Activated CD4-positive, alpha-beta T cell treated with anti-CD3 and anti-CD28 coated beads for 36 hours (primary cell): Measurements from ENCODE around the gene COL26A1. TPM values are rescaled to one million over a fixed set of nuclear protein-coding genes. Genes with fewer than 3 reads are reported as not detected.
A peak's percentile ranks its signal among the peaks of the same experiment; 100 is the strongest.

ENCODE experiments used
- ATAC-seq: fragments of 200-7000 bp; cut with Tn5 transposase; one replicate; pipeline ENCODE4 v1.10.0; 2021; ENCODE audit warnings: mild to moderate bottlenecking, moderate library complexity
- CTCF ChIA-PET: fragments of 350-600 bp; sonication (Branson Sonifier 250); formaldehyde crosslinking; loops from one replicate; lab custom pipeline; 2021; ENCODE audit warnings: antibody characterized with exemption; lab: Charles Lee
- POLR2A ChIA-PET: fragments of 350-600 bp; sonication (Branson Sonifier 250); formaldehyde crosslinking; loops from one replicate; lab custom pipeline; 2021; ENCODE audit warnings: antibody characterized with exemption, inconsistent platforms; lab: Charles Lee
- DNase-seq: peaks from one replicate; pipeline ENCODE4 v3.0.0-alpha.2; 2020
- H3K27ac Mint-ChIP-seq: one replicate; pipeline ENCODE4 v1.8.0; 2021; ENCODE audit warnings: mixed read lengths
- H3K27me3 Mint-ChIP-seq: one replicate; pipeline ENCODE4 v1.8.0; 2021; ENCODE audit warnings: mixed read lengths
- H3K36me3 Mint-ChIP-seq: one replicate; pipeline ENCODE4 v1.8.0; 2021; ENCODE audit warnings: low read depth, mixed read lengths
- H3K4me1 Mint-ChIP-seq: one replicate; pipeline ENCODE4 v1.8.0; 2021; ENCODE audit warnings: mixed read lengths
- H3K4me3 Mint-ChIP-seq: one replicate; pipeline ENCODE4 v1.8.0; 2021; ENCODE audit warnings: mild to moderate bottlenecking, moderate library complexity, mixed read lengths
- H3K9me3 Mint-ChIP-seq: one replicate; pipeline ENCODE4 v1.8.0; 2021; ENCODE audit warnings: low read depth, mixed read lengths
- intact Hi-C, 2 experiments: fragments of 100-400 bp; cut with DNase I in 1 of 2; cut with micrococcal nuclease in 1 of 2; formaldehyde crosslinking; loops; one replicate each; pipeline versions ENCODE4 v1.14.2 to v1.15.1; 2022 to 2024; cut with DNase I, micrococcal nuclease
- total RNA-seq, 2 experiments: library from RNA; stranded (reverse); gene quantifications; one replicate each; pipeline ENCODE4 v1.2.3, GENCODE V29; 2021

The COL26A1 gene
- total RNA-seq, 2 experiments from 2014 or later: not detected

GRCh38 chr7:101373812-101374614, 11.3 kb downstream of the COL26A1 start:
- CTCF ChIA-PET: interaction anchor here (0.6 to 2.4 kb wide), 4 partner anchors 9 to 105 kb away, joined by 3 to 12 read pairs (median 4); no protein-coding TSS in a partner anchor
- no peaks in the 10 kb centered on the region for H3K9me3 Mint-ChIP-seq

GRCh38 chr7:101374990-101375389, 12.3 kb downstream of the COL26A1 start:
- no peak for ATAC-seq
- POLR2A ChIA-PET: no interaction called here
- no peaks in the 10 kb centered on the region for H3K9me3 Mint-ChIP-seq

More at GRCh38 chr7:101373812-101374614, 11.3 kb downstream of the COL26A1 start:
- Mint-ChIP-seq H3K27me3 (peaks cover 12% of the 10 kb centered on the region), H3K27ac (no peak overlapping the region), H3K4me3 (no peak overlapping the region), H3K36me3 (no peaks in the 10 kb centered on the region), H3K4me1 (peaks cover 3% of the 10 kb centered on the region)
- ATAC-seq (no peak), DNase-seq (no peak)
- intact Hi-C loops: no loop called here
- POLR2A ChIA-PET: no interaction called here

GRCh38 chr7:101376601-101377000, 13.9 kb downstream of the COL26A1 start:
- POLR2A ChIA-PET: interaction anchor here (0.6 kb wide), 1 partner anchor 707 kb away, joined by 9 read pairs; no protein-coding TSS in a partner anchor

More at GRCh38 chr7:101374990-101375389, 12.3 kb downstream of the COL26A1 start:
- DNase-seq: no peak
- no peaks in the 10 kb centered on the region for H3K36me3 Mint-ChIP-seq
- intact Hi-C loops: no loop called here
- CTCF ChIA-PET: interaction anchor here (2.4 kb wide), 1 partner anchor 11 kb away, joined by 12 read pairs; no protein-coding TSS in a partner anchor
- peaks cover 3% of the 10 kb centered on the region for H3K4me1 Mint-ChIP-seq
- H3K4me3 Mint-ChIP-seq: no peak overlapping the region
- peaks cover 12% of the 10 kb centered on the region for H3K27me3 Mint-ChIP-seq
- H3K27ac Mint-ChIP-seq: no peak overlapping the region

GRCh38 chr7:101377189-101377736, 14.6 kb downstream of the COL26A1 start:
- no peak for DNase-seq
- intact Hi-C loops: no loop called here
- no peak overlapping the region for H3K4me3 Mint-ChIP-seq
- H3K36me3 Mint-ChIP-seq: no peaks in the 10 kb centered on the region
- H3K27ac Mint-ChIP-seq: no peak overlapping the region
- peaks cover 4% of the 10 kb centered on the region for H3K27me3 Mint-ChIP-seq
- ATAC-seq: no peak
- H3K4me1 Mint-ChIP-seq: no peaks in the 10 kb centered on the region
- H3K9me3 Mint-ChIP-seq: no peaks in the 10 kb centered on the region
- CTCF ChIA-PET: interaction anchor here (0.7 kb wide), 1 partner anchor 855 kb away, joined by 3 read pairs; no protein-coding TSS in a partner anchor
- POLR2A ChIA-PET: no interaction called here

More at GRCh38 chr7:101376601-101377000, 13.9 kb downstream of the COL26A1 start:
- Mint-ChIP-seq H3K4me1 (no peaks in the 10 kb centered on the region), H3K27me3 (peaks cover 7% of the 10 kb centered on the region), H3K9me3 (no peaks in the 10 kb centered on the region), H3K27ac (no peak overlapping the region), H3K4me3 (no peak overlapping the region), H3K36me3 (no peaks in the 10 kb centered on the region)
- DNase-seq: no peak
- ATAC-seq: no peak
- CTCF ChIA-PET: interaction anchor here (0.6 to 0.9 kb wide), 2 partner anchors 130 to 132 kb away, joined by 3 to 5 read pairs; no protein-coding TSS in a partner anchor
- intact Hi-C loops: no loop called here

GRCh38 chr7:101378751-101379174, 16.1 kb downstream of the COL26A1 start:
- Mint-ChIP-seq H3K27me3 (no peaks in the 10 kb centered on the region), H3K27ac (no peak overlapping the region), H3K36me3 (no peaks in the 10 kb centered on the region), H3K9me3 (no peaks in the 10 kb centered on the region), H3K4me3 (no peak overlapping the region), H3K4me1 (no peaks in the 10 kb centered on the region)
- no peak for DNase-seq
- ChIA-PET POLR2A (no interaction called here), CTCF (interaction anchor here (0.7 kb wide), 1 partner anchor 65 kb away, joined by 3 read pairs; no protein-coding TSS in a partner anchor)
- intact Hi-C loops: no loop called here
- ATAC-seq: no peak

- ATAC-seq (no peak), DNase-seq (no peak)
- H3K9me3 Mint-ChIP-seq: no peaks in the 10 kb centered on the region
- no peaks in the 10 kb centered on the region for H3K4me1 Mint-ChIP-seq
- intact Hi-C loops: no loop called here
- H3K36me3 Mint-ChIP-seq: no peaks in the 10 kb centered on the region
- no peaks in the 10 kb centered on the region for H3K27me3 Mint-ChIP-seq
- H3K27ac Mint-ChIP-seq: no peak overlapping the region
- ChIA-PET POLR2A (no interaction called here), CTCF (interaction anchor here (0.7 kb wide), 1 partner anchor 64 kb away, joined by 3 read pairs; no protein-coding TSS in a partner anchor)
- no peak overlapping the region for H3K4me3 Mint-ChIP-seq
These were observed 16.6 kb downstream of the COL26A1 start for GRCh38 chr7:101379302-101379701.

GRCh38 chr7:101381549-101382111, 19.0 kb downstream of the COL26A1 start:
- Mint-ChIP-seq H3K36me3 (no peaks in the 10 kb centered on the region), H3K27ac (no peak overlapping the region), H3K4me1 (peaks cover 2% of the 10 kb centered on the region), H3K9me3 (no peaks in the 10 kb centered on the region), H3K27me3 (no peaks in the 10 kb centered on the region), H3K4me3 (no peak overlapping the region)
- CTCF ChIA-PET: interaction anchor here (0.8 to 1.3 kb wide), 2 partner anchors 17 to 30 kb away, joined by 3 read pairs; no protein-coding TSS in a partner anchor
- intact Hi-C loops: no loop called here
- POLR2A ChIA-PET: no interaction called here
- no peak for DNase-seq
- ATAC-seq: no peak

GRCh38 chr7:101382937-101383336, 20.3 kb downstream of the COL26A1 start:
- Mint-ChIP-seq H3K9me3 (no peaks in the 10 kb centered on the region), H3K4me3 (no peak overlapping the region), H3K27ac (no peak overlapping the region), H3K36me3 (no peaks in the 10 kb centered on the region), H3K27me3 (no peaks in the 10 kb centered on the region), H3K4me1 (peaks cover 8% of the 10 kb centered on the region)
- ChIA-PET POLR2A (interaction anchor here (0.7 kb wide), 2 partner anchors 28 to 276 kb away, joined by 3 to 7 read pairs; no protein-coding TSS in a partner anchor), CTCF (interaction anchor here (0.6 to 2.3 kb wide), 3 partner anchors 15 to 78 kb away, joined by 3 to 9 read pairs (median 4); no protein-coding TSS in a partner anchor)
- ATAC-seq (no peak), DNase-seq (no peak)
- intact Hi-C loops: no loop called here

- no peak for ATAC-seq
- no peaks in the 10 kb centered on the region for H3K27me3 Mint-ChIP-seq
- CTCF ChIA-PET: interaction anchor here (0.6 kb wide), 2 partner anchors 252 to 334 kb away, joined by 3 to 4 read pairs; no protein-coding TSS in a partner anchor
- no peaks in the 10 kb centered on the region for H3K36me3 Mint-ChIP-seq
- no peaks in the 10 kb centered on the region for H3K9me3 Mint-ChIP-seq
- DNase-seq: no peak
- POLR2A ChIA-PET: interaction anchor here (0.6 kb wide), 1 partner anchor 19 kb away, joined by 4 read pairs; no protein-coding TSS in a partner anchor
- peaks cover 14% of the 10 kb centered on the region for H3K4me1 Mint-ChIP-seq
- H3K4me3 Mint-ChIP-seq: no peak overlapping the region
- intact Hi-C loops: no loop called here
- no peak overlapping the region for H3K27ac Mint-ChIP-seq
These were observed 23.5 kb downstream of the COL26A1 start for GRCh38 chr7:101386177-101386557.

- CTCF ChIA-PET: interaction anchor here (0.7 kb wide), 1 partner anchor 24 kb away, joined by 3 read pairs; no protein-coding TSS in a partner anchor
- H3K27ac Mint-ChIP-seq: no peak overlapping the region
- ATAC-seq: no peak
- no peaks in the 10 kb centered on the region for H3K9me3 Mint-ChIP-seq
- POLR2A ChIA-PET: no interaction called here
- H3K4me1 Mint-ChIP-seq: peaks cover 16% of the 10 kb centered on the region
- peak; percentile 7 for DNase-seq
- no peaks in the 10 kb centered on the region for H3K27me3 Mint-ChIP-seq
- H3K36me3 Mint-ChIP-seq: no peaks in the 10 kb centered on the region
- intact Hi-C loops: no loop called here
- no peak overlapping the region for H3K4me3 Mint-ChIP-seq
These were observed 24.0 kb downstream of the COL26A1 start for GRCh38 chr7:101386558-101387231.
